ENCODE results near the gene NAT10.

The NAT10 gene

DNA sequence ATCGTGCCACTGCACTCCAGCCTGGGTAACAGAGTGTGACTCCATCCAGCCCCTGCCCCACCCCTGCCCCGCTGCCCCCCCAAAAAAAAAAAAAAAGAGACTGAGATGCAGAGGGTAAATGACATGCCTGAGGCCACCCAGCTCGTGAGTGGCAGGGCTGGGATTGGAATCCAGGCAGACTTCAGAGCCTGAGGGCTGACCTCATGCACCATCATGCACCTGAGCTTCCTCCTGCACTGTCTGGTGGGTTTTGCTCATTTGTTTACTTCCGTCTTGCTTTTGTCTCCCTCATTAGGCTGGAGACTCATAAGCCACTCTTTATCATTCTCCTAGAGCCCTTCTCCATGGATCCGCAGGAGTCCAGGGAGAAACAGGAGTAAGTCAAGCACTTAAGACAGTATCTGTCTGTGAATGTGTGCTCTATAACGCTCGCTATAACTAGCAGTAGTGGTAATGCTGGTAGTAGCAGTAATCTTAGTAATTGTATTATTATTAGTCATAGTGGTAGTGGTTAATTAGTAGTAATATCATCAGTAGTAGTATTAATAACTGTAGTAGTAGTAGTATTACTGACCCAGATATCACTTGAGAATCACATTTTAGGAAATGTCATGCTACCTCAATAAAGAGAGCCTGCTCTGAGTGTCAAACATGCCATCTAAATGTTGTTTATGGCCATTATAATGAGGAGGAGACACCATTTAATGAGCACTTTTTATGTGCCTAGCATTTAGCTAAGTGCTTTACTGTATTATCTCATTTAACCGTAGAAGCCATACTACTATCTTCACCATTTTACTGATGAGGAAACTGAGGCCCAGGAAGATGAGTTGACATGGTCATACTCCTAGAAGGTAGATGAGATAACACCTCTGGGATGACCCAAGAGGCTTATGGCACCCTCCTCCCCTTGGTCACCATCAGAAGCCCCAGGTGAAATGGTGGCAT is 85.0 kb downstream of the NAT10 start:
- Histone ChIP-seq H3K9me3 (replicated peaks in 1 of 11) (no peaks in the 10 kb centered on the region), H3K9ac (no peak overlapping the region)

DNA sequence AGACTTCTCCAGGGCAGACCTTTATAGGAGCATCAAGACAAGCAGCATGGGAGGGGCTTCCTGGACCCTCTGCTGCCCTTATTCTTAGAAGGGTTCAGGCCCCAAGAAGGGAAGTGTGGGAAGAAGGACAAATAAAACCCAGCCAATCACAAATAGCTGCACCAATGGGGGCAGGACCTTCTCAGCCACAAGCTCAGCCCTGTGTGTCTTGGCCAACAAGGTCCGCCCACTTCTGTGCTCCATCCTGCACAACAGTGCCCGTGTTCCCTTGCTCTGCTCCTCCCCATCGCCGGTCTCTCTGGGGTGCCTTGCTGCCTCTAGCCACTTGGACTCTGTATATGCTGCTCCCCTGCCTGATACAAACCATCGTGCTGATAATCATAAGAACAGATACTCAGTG is 86.1 kb downstream of the NAT10 start:
- H3K9ac ChIP-seq: no peak overlapping the region
- H3K4me3 ChIP-seq: no peak overlapping the region
- H3K27ac ChIP-seq: no peak overlapping the region
- peaks cover 0 to 7% (median 0%) of the 10 kb centered on the region in 11 experiments; a peak in 1 of 22 replicates for H4K20me1 ChIP-seq
- H3K4me1 ChIP-seq: peaks cover 0 to 15% (median 9%) of the 10 kb centered on the region in 10 experiments; a peak in 9 of 20 replicates
- H3K4me2 ChIP-seq: 0 out of 22 replicates have a peak overlapping the region, but pooled peaks of 2 of the 11 experiments have one; percentile 10 to 11
- no peaks in the 10 kb centered on the region for H3K9me3 ChIP-seq (replicated peaks in 1 of 11)
- no peak for TF ChIP-seq Cebpa-rat (IDR thresholded peaks at IDR 0.05)
- no peaks in the 10 kb centered on the region for H3K27me3 ChIP-seq
- H3K36me3 ChIP-seq: no peaks in the 10 kb centered on the region

More for the DNA sequence above, 85.0 kb downstream of the NAT10 start:
- Histone ChIP-seq H3K4me1 (peaks cover 0 to 15% (median 9%) of the 10 kb centered on the region in 10 experiments; a peak in 9 of 20 replicates), H3K27ac (no peak overlapping the region), H3K4me2 (no peak overlapping the region), H4K20me1 (peaks cover 0 to 7% (median 0%) of the 10 kb centered on the region in 11 experiments; a peak in 1 of 22 replicates), H3K4me3 (no peak overlapping the region), H3K27me3 (no peaks in the 10 kb centered on the region), H3K36me3 (no peaks in the 10 kb centered on the region)
- TF ChIP-seq Cebpa-rat (IDR thresholded peaks at IDR 0.05): no peak

DNA sequence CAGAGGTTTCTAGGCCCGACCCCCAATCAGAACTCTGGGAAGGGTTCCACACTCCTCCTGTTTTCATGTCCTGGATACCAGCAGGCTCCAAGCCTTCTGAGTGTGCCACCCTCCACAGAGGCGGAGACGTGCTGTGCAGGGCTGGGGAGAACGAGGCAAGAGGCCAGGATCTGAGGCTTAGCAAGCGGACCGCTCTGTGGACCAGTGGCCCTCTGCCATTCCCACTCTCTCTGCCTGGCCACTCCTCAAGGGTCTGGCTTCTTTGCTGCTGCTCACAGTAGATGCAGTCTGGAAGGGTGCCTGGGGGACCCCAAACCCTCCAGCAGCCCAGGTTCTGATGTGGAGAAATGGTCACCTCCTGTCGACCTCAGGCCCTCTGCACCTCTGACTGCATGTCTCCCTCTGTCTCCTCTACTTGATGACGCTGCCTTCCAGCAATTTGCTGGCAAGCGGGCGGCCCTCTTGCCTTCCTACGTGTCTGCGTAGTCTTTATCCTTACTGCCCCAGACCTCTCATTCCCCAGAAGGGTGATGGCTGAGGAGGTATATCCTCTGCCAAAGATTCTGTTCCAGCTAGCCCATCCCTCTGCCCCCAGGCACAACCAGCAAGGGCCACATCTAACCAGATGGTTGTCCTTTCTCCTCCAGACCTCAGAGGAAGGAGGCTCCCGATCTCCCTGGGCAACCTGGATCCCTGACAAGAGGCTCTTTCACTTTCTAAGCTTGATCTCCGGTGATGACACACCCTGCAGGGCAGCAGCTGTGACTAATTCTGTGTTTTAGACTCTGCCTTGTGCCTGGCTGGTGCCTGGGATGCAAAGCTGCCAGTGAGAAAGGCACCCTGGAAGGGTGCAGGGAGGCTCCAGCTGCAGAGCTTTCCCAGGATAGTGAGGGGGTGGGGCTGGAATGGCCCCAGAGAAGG is 87.3 kb downstream of the NAT10 start:
- Histone ChIP-seq H4K20me1 (peaks cover 0 to 7% (median 0%) of the 10 kb centered on the region in 11 experiments; a peak in 1 of 22 replicates), H3K4me3 (no peak overlapping the region), H3K4me2 (peak overlapping the region in 3 of 11 experiments; percentile 3 to 23 (median 5); a peak in 3 of 22 replicates), H3K9me3 (replicated peaks in 1 of 11) (no peaks in the 10 kb centered on the region), H3K27ac (no peak overlapping the region), H3K36me3 (no peaks in the 10 kb centered on the region), H3K27me3 (no peaks in the 10 kb centered on the region), H3K9ac (no peak overlapping the region), H3K4me1 (peaks cover 0 to 15% (median 9%) of the 10 kb centered on the region in 10 experiments; a peak in 9 of 20 replicates)
- no peak for TF ChIP-seq Cebpa-rat (IDR thresholded peaks at IDR 0.05)

DNA sequence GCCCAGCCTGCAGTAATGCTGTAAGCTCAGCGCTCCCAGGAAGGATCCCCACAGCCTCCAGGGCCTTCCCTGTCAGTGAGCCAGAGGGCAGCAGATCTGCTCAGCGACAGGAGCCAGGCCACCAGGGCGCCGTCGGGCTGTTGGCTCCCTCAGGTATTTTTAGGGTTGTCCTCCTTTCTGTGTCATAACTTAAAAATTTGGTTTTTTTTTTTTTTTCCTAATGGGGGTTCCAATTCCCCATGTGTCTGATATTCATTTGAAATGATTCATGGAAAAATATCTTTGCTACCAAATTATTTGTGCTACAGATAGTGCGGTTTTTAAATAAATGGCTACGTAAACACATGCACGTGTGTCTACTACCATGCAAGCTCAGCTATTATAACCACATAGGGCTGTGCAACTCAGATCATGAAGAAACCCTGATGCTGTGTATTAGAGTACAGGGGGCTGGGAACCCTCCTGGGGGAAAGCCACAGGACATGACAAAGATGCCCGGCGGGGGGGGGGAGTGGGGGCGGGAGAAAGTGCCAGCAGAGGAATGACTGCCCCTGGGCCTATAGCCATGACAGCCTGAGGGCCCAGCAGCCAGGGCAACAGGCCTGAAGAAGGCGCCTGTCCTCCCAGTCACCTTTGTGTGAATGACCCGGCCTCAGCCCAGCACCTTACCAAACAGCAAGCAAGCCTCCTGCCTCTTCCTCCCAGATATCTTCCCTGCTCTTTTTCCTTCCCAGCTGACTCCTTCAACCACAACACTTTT is 89.3 kb downstream of the NAT10 start:
- TF ChIP-seq Cebpa-rat (IDR thresholded peaks at IDR 0.05): no peak
- no peaks in the 10 kb centered on the region for H3K27me3 ChIP-seq
- no peak overlapping the region for H3K4me2 ChIP-seq
- H3K4me3 ChIP-seq: no peak overlapping the region
- no peak overlapping the region for H3K9ac ChIP-seq
- peaks cover 0 to 23% (median 5%) of the 10 kb centered on the region in 10 experiments; a peak in 9 of 20 replicates for H3K4me1 ChIP-seq
- H3K27ac ChIP-seq: no peak overlapping the region
- no peaks in the 10 kb centered on the region for H3K36me3 ChIP-seq
- H4K20me1 ChIP-seq: peaks cover 0 to 7% (median 0%) of the 10 kb centered on the region in 11 experiments; a peak in 1 of 22 replicates
- no peaks in the 10 kb centered on the region for H3K9me3 ChIP-seq (replicated peaks in 1 of 11)
